ENCODE results near the gene PPM1D.

The PPM1D gene

GRCh38 chr17:60675997-60676396, 76.0 kb downstream of the PPM1D start:
- DNase-seq = no peak

GRCh38 chr17:60676758-60677307, 76.8 kb downstream of the PPM1D start:
- no peak for DNase-seq

GRCh38 chr17:60677308-60678117, 77.5 kb downstream of the PPM1D start, which contains the start of gene BCAS3:
Gene BCAS3, plus strand, starts transcription at chr17:60677851.
- peak; percentile 99 for DNase-seq

- no peak for DNase-seq
These were observed 78.1 kb downstream of the PPM1D start for GRCh38 chr17:60678118-60678444.

GRCh38 chr17:60679287-60679686, 79.3 kb downstream of the PPM1D start:
- no peak for DNase-seq

- no peak for DNase-seq
These were observed 80.8 kb downstream of the PPM1D start for GRCh38 chr17:60680754-60681153.

- no peak for DNase-seq
These were observed 85.4 kb downstream of the PPM1D start for GRCh38 chr17:60685437-60685836.

GRCh38 chr17:60695960-60696359, 96.0 kb downstream of the PPM1D start:
- peak; percentile 28 for DNase-seq

GRCh38 chr17:60699090-60699489, 99.1 kb downstream of the PPM1D start:
- DNase-seq = no peak

- no peak for DNase-seq
These were observed 104.2 kb downstream of the PPM1D start for GRCh38 chr17:60704170-60704569.

- no peak for DNase-seq
These were observed 112.7 kb downstream of the PPM1D start for GRCh38 chr17:60712675-60713074.

GRCh38 chr17:60713608-60714007, 113.6 kb downstream of the PPM1D start:
- DNase-seq = no peak
